NCI-H1436 (cell line): ENCODE data around the gene MEI4.

Experiments used
- DNase-seq: peaks from one replicate; lab custom pipeline; 2025; lab: John Stamatoyannopoulos, UW

Gene MEI4

GRCh38 chr6:77965449-77965848, 312.6 kb downstream of the MEI4 start:
- DNase-seq, result no peak

- DNase-seq, result no peak
Measured at GRCh38 chr6:77972334-77972733, 319.5 kb downstream of the MEI4 start.
